HG03342 (cell line): ENCODE measurements around the gene BNC2.

Experiments used
- ATAC-seq: cut with Tn5 transposase; IDR thresholded peaks from one replicate; pipeline ENCODE4 v1.9.1; 2021; ENCODE audit warnings: mild to moderate bottlenecking, moderate library complexity; ENCODE audit not compliant: unreplicated experiment

The BNC2 gene

GRCh38 chr9:16718952-16719351 lies 151.5 kb downstream of the BNC2 start:
- no peak for ATAC-seq

GRCh38 chr9:16718296-16718695 lies 152.2 kb downstream of the BNC2 start:
- ATAC-seq = no peak

DNA sequence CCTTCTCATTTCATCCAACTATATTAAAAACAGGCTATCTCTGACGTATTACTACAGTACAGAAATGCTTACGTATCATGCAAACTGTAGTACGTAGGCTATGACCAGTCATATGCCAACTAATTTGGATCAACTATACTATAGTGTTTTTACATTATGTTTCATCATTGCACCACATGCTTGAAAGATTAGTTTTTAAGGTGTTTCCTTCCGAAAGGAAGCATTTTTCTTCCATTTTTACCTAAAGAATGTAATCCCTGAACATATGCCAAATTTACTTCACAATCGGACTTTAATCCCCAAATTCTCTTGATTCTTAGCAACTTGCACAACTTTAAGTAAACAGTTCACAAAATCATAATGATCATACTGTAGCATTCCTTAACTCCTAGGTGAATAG lies 153.9 kb downstream of the BNC2 start:
- ATAC-seq = no peak

- no peak for ATAC-seq
These were observed 155.1 kb downstream of the BNC2 start for GRCh38 chr9:16715404-16715803.

- no peak for ATAC-seq
These were observed 157.7 kb downstream of the BNC2 start for GRCh38 chr9:16712787-16713186.

DNA sequence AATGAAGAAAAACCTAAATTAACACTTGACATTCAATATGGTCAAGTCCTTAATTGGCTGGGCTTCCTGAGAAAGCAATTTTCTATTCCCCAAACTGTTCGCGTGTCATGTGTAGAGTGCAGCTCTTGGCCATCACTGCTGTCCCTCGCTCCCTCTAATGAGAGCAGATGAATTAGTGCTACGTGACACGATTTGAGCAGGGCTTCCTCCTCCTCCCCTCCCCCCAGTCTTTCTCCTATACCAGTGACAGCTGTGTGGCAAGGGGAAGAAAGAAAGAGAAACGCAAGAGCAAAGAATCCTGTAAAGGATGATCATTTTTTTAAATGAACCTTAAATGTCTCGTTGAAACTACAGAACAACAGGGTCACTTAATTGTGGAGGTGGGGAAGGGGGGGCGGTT lies 159.6 kb downstream of the BNC2 start:
- ATAC-seq = no peak

DNA sequence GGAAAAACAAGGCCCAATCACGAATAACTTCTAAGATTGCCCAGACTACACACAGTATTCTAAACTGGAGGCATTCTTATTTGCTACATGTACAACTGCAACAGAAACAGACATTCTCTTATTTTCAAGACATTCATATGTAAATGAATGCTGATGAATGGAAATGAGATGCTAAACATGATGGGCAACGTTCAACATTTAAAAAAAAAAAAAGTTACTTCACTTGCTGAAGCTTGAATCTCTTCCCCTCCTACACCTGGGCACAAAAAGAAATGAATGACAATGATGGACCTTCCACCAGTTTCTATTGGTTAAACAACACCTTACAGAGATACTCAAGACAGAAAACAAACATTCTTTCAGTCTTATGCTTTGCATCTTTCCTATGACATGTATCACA lies 160.5 kb downstream of the BNC2 start:
- no peak for ATAC-seq

- ATAC-seq = no peak
These were observed 161.6 kb downstream of the BNC2 start for GRCh38 chr9:16708656-16709435.

DNA sequence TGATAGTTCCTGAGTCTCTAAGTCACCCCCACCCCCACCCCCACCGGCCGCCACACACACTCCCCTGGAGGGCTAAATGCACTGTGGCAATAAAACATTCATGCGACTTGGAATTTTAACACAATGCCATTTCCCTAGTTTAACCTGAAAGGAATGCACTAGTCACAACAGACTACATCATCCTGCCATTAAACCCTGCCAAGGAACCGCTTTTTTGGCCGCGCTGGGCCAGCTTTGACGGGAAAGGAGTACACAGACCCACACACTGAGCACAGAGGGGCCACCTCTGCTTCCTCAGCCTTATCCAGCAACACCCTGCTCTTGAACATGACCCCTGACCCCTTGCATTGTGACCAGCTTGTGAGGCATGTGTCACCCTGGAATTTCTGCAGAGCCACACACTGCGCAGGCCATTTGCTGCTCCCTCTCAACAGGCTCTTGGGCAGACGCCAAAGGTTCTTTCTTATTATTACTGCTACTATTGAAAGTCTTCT lies 165.3 kb downstream of the BNC2 start:
- ATAC-seq = no peak

- no peak for ATAC-seq
These were observed 166.1 kb downstream of the BNC2 start for GRCh38 chr9:16704116-16705110.

- ATAC-seq = no peak
These were observed 169.1 kb downstream of the BNC2 start for GRCh38 chr9:16701347-16701746.

GRCh38 chr9:16693616-16694015 lies 176.9 kb downstream of the BNC2 start:
- no peak for ATAC-seq

- ATAC-seq = no peak
These were observed 179.8 kb downstream of the BNC2 start for GRCh38 chr9:16690628-16691027.

DNA sequence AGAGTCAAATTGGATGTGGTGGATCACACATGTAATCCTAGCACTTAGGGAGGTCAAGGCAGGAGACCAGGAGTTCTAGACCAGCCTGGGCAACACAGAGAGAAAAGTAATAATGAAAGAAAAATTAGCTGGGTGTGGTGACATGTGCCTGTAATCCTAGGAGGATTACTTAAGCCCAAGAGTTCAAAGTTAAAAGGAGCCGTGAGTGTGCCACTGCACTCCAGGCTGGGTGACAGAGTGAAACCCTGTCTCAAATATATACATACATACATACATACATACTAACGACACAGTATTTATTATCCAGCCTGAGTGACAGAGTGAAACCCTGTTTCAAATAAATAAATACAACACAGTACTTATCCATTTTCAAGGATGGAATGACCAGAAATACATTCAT lies 180.3 kb downstream of the BNC2 start:
- ATAC-seq = no peak

GRCh38 chr9:16689351-16689938 lies 181.0 kb downstream of the BNC2 start:
- ATAC-seq = no peak

GRCh38 chr9:16688814-16689213 lies 181.7 kb downstream of the BNC2 start:
- ATAC-seq = no peak

DNA sequence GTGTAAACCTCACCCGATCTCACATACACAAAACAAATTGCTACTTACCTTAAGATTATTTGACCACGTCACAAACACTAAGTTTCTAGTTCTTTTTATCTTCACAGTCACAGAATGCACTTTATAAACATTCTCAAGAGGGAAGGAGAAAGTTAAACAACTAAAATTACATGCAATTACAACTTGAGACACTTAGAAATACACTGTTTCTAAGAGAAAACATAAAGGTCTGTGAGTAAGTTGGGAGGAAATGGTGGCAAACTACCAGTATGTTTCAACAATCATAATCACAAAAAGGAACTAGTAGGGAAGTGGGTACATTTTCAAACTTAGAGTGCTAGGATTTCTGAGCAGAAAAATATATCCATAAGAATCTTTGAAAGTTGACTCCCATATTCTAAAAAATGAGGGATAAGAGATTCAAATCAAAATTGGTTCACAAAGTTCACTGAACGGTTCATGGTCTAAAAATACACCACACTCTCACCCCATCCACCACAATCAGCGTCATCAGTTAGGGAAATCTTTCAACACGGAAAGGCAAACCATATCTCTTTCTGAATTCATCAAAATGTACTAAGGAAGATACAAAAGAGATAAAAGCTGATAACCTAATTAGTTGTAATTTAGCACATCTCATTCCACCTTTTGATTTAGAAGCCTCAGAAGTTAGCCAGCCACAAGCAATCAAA lies 182.6 kb downstream of the BNC2 start:
- ATAC-seq = no peak

GRCh38 chr9:16683326-16683725 lies 187.1 kb downstream of the BNC2 start:
- ATAC-seq = no peak

GRCh38 chr9:16682273-16682672 lies 188.2 kb downstream of the BNC2 start:
- ATAC-seq = no peak

GRCh38 chr9:16681652-16681987 lies 188.8 kb downstream of the BNC2 start:
- no peak for ATAC-seq
